GM23248 (cell line): ENCODE results near the gene CNR1.

Experiments
- EZH2 ChIP-seq: fragments of 200-600 bp; sonication (generic); IDR thresholded peaks from 2 replicates; pipeline ENCODE4 v1.6.1; 2018; ENCODE audit warnings: antibody characterized with exemption, mild to moderate bottlenecking; ENCODE audit not compliant: insufficient read depth, poor library complexity, severe bottlenecking
- EZH2phosphoT487 ChIP-seq: fragments of 200-600 bp; sonication (generic); IDR thresholded peaks from 2 replicates; pipeline ENCODE4 v1.6.1; 2018; ENCODE audit warnings: antibody characterized with exemption, moderate library complexity, mild to moderate bottlenecking, low read depth; ENCODE audit not compliant: insufficient read depth

DNA sequence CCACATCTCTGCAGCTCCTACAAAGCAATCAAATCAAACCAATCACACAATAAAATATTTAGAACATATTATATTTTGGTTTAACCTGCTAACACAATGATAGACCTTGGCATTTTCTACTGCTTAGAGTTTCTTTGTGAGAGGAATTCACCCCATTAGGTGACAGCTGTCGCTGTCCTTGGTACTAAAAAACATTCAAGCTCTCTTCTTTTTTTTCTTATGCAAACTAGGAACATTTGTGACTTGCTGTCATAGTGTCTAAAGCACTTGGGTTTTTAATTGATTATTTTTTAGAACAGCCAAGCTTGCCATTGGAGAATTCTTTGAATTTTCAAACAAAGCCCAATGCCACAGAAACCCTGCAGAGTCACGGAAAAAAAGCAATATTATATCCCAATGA, 46.4 kb downstream of the CNR1 start:
- TF ChIP-seq EZH2phosphoT487, result no peak
- TF ChIP-seq EZH2, result no peak
